GM12892 (cell line): Measurements from ENCODE around the gene CCDC158.

Experiments
- POLR2A ChIP-seq: IDR thresholded peaks from 2 replicates; pipeline ENCODE4 v1.6.1; 2011; ENCODE audit warnings: low read depth, low read length, control low read depth
- POLR2AphosphoS5 ChIP-seq: IDR thresholded peaks from 2 replicates; pipeline ENCODE4 v1.6.1; 2011; ENCODE audit warnings: low read depth, low read length, control low read depth

GRCh38 chr4:76280488-76281441, 140.2 kb downstream of the CCDC158 start:
- no peak for TF ChIP-seq POLR2AphosphoS5
- no peak for TF ChIP-seq POLR2A
